GM18517 (cell line): ENCODE results near the gene SLC26A3.
"Not testable (repeated sequence)": the region's sequence is repeated elsewhere in the genome, so short reads cannot be mapped to it uniquely, and the experiment has no call there.

ENCODE experiments used
- ATAC-seq: cut with Tn5 transposase; IDR thresholded peaks from one replicate; pipeline ENCODE4 v1.9.1; 2021; ENCODE audit warnings: mild to moderate bottlenecking, moderate library complexity; ENCODE audit not compliant: unreplicated experiment

Gene SLC26A3

GRCh38 chr7:107803009-107803610, at the start of gene SLC26A3:
SLC26A3 (minus strand) TSS chr7:107803223; CDS start chr7:107794509, 8,714 bp downstream.
- no peak for ATAC-seq

- ATAC-seq: no peak
Observed at GRCh38 chr7:107850643-107851042, 47.6 kb upstream of the SLC26A3 start.

GRCh38 chr7:107850216-107850615, 47.2 kb upstream of the SLC26A3 start:
- ATAC-seq: no peak

GRCh38 chr7:107848211-107848610, 45.2 kb upstream of the SLC26A3 start:
- not testable (repeated sequence) for ATAC-seq

DNA sequence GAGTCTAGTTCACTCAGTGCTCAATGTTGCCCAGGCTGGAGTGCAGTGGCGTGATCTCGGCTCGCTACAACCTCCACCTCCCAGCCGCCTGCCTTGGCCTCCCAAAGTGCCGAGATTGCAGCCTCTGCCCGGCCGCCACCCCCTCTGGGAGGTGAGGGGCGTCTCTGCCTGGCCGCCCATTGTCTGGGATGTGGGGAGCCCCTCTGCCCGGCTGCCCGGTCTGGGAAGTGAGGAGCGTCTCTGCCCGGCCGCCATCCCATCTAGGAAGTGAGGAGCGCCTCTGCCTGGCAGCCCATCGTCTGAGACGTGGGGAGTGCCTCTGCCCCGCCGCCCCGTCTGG, 44.8 kb upstream of the SLC26A3 start:
- ATAC-seq: not testable (repeated sequence)

- no peak for ATAC-seq
Observed at GRCh38 chr7:107847168-107847835, 44.3 kb upstream of the SLC26A3 start.

GRCh38 chr7:107846324-107846723, 43.3 kb upstream of the SLC26A3 start:
- no peak for ATAC-seq

DNA sequence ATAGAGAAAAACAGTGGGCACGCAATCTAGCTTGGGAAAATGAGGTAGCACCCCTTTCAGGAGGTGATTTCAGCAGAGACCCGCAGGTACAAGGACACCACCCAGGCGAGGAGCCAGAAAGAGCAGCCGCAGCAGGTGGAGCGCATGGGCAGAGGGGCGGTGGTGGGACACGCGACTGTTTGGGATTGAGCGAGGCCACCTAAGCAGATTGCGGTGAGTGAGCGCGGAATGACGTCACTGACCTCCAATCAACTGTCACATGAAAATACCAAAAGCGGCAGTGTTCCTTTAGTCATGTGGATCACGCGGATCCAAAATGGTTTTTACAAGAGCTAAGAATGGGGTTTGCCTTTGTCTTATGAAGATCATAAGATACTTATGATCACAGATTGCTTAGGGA, 40.2 kb upstream of the SLC26A3 start:
- no peak for ATAC-seq

DNA sequence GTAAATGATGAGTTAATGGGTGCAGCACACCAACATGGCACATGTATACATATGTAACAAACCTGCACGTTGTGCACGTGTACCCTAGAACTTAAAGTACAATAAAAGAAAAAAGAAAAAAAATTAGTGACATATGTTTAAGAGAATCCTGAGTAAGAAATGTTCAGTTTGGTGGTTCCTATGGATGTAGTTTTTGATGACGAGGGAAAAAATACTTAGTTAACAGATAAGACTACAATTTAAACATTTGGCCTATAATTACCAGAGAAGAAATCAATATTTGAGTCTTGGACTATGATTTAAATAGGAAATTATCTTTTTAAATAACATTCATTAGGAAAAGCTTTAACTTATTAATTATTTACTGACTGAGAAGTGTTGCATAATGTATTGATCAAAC, 39.2 kb upstream of the SLC26A3 start:
- ATAC-seq: no peak

- no peak for ATAC-seq
Observed at GRCh38 chr7:107838816-107839565, 36.0 kb upstream of the SLC26A3 start.

- ATAC-seq: no peak
Observed at GRCh38 chr7:107838024-107838601, 35.1 kb upstream of the SLC26A3 start.

GRCh38 chr7:107837145-107837512, 34.1 kb upstream of the SLC26A3 start:
- no peak for ATAC-seq

- no peak for ATAC-seq
Observed at GRCh38 chr7:107836237-107837144, 33.5 kb upstream of the SLC26A3 start.

GRCh38 chr7:107834401-107834800, 31.4 kb upstream of the SLC26A3 start:
- ATAC-seq: no peak

DNA sequence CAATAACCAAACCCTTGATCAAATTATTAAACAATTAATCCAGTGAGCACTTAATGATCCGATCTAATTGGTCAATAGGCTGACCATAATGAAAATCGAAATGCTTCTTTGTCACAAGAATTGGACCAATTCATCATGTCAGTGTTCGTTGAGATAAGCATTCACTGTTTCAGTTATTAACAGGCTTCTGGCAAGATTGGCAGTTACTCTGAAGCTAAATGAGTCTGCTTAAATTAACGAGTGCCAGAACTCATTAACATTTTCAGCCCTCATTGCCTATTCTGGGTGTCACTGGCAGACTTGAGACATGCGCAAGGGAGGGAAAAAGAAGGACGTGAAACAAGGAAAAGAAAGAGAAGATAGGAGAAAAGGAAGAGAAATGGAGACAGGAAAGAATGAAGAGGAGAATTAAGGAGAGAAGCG, 30.7 kb upstream of the SLC26A3 start:
- ATAC-seq: no peak

GRCh38 chr7:107830420-107830819, 27.4 kb upstream of the SLC26A3 start:
- ATAC-seq: no peak

GRCh38 chr7:107828540-107828939, 25.5 kb upstream of the SLC26A3 start:
- ATAC-seq: no peak

- ATAC-seq: no peak
Observed at GRCh38 chr7:107827501-107827900, 24.5 kb upstream of the SLC26A3 start.

DNA sequence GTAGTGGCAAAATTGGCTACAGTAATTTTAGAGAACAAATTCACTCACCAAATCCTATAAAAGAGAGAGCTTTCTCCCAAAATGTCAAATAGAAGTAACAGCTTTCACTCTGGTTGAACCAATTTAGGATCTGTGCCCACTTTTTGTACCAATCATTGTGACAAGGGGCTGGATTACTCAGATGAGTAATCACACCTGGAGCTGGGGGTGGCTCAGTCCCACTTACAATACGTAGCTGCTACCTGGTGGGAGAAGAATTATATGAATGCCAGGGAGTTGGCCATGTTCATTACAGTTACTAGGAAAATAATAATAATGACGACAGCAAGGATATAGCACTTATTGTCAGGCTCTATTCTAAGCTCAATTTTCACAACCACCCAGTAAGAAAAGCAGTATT, 23.4 kb upstream of the SLC26A3 start:
- ATAC-seq: no peak

- no peak for ATAC-seq
Observed at GRCh38 chr7:107824858-107825257, 21.8 kb upstream of the SLC26A3 start.

GRCh38 chr7:107818622-107819021, 15.6 kb upstream of the SLC26A3 start:
- no peak for ATAC-seq
